HG03045 (cell line): ENCODE results near the gene CCN6.
"Not testable (repeated sequence)": the region's sequence is repeated elsewhere in the genome, so short reads cannot be mapped to it uniquely, and the experiment has no call there.

Source experiments
- ATAC-seq: cut with Tn5 transposase; IDR thresholded peaks from one replicate; pipeline ENCODE4 v1.9.1; 2021; ENCODE audit warnings: mild to moderate bottlenecking, moderate library complexity; ENCODE audit not compliant: unreplicated experiment

The CCN6 gene

GRCh38 chr6:112049026-112049799 is 4.7 kb upstream of the CCN6 start:
- ATAC-seq = no peak

DNA sequence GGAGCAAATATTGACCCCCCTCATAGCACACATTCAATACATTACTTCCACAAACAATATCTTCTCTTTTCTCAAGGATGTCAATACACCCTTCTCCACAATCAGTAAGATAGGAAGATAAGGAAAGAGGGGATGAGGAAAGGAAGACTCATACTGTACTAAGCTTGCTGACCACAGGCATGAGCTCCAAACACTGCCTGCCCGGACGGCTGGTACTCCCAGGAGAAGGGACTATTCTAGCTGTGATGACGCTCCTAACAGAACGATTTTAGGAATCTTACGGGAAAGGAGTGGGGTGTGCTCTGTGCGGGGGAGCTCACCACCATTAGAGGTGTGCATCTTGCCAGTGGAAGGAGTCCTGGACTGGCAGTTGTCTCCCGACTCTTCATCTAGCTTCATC is 3.9 kb upstream of the CCN6 start:
- ATAC-seq = no peak

DNA sequence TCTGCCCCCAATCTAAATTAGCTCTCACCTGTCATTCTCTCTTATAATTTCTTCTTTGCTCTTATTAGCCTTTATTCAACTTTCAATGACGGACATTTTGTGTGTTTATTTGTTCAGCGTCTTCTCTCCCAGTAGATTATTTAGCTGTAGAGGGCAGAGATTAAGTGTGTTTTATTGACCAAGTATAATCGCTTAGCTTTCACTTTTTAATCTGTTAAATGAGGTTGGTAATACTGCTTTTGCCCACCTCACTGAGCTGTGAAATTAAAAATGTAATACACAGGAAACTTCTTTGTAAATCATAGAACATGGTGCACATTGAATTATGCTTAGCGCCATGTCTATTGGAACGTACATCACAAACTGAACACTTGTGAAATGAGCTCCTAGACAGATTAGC is 3.5 kb upstream of the CCN6 start:
- ATAC-seq = no peak

DNA sequence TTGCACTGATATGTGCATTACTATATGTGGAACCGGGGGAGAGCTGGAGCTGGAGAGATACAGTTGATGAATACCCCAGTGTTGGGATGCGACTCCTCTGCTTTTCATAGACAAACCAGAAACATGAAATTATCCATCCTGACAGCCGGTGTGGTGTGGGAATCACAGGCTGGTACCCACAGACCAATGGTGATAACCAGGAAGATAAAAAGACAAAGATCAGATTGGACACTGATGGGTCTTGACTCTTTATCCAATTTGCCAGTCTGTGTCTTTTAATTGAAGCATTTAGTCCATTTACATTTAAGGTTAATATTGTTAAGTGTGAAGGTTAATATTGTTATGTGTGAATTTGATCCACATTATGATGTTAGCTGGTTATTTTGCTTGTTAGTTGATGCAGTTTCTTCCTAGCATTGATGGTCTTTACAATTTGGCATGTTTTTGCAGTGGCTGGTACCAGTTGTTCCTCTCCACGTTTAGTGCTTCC is 2.6 kb upstream of the CCN6 start:
- not testable (repeated sequence) for ATAC-seq

GRCh38 chr6:112054555-112055190 is 769 bp downstream of the CCN6 start:
- no peak for ATAC-seq

- no peak for ATAC-seq
These were observed 4.5 kb downstream of the CCN6 start for GRCh38 chr6:112058243-112059032.

DNA sequence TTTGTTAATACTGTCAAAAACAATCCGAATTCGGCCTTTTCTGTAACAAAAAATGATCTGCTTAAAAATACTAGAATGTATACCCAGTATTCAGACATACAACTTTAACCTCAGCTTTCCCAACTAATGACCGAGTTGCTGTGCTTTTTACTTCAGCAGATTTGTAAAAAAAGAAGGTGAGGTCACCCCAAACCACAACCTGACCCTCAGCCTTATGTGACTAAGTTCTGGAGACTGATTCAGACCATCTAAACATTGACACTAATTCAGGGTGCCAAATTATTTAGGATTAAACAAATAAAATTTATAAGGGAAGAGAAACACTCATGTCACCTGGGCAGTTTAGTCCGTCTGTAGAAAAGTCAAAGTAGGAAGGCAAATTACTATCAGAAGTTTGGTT is 7.7 kb downstream of the CCN6 start:
- no peak for ATAC-seq

DNA sequence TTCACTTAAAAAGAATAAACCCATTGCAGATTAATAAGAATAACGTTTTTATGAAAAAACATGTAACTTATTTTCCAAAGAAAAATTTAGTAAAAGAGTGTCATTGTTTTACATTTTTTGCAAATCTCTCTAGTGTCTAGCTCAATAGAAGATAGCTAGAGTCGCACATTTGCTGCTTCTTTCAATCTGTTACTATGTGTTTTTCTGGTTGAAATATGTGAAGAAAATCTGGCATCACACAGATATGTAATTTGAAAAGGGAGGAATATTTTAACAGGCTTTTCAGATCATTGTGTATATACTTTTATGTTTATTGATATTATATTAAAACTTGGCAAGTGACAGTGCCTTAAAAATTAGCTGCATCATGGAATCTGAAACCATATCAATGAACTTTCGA is 9.1 kb downstream of the CCN6 start:
- ATAC-seq = no peak

DNA sequence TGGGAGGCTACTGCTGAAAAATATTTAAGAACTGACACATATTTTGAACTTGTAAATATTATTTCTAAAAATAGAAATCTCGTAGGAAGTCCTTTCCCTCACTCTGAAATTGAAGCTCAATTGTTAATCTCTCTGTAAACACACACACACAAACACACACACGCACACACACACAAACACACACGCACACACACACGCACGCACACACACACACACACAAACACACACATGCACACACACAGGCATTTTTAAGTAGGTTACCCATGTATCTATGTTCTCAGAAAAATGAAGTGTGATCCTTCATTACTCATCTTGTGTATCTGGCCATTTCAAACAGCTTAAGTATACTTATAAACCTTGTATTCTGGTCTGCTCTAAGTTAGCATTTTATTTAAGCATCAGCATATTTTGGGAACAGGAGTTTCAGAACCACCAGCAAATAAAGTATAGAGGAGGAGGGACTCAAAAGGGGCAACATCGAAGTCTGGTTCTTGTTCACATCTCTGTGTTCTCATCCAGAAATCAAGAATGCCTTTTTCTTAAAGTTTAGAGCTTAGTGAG is 11.6 kb downstream of the CCN6 start:
- ATAC-seq = no peak

GRCh38 chr6:112066606-112067005 is 12.7 kb downstream of the CCN6 start:
- no peak for ATAC-seq

DNA sequence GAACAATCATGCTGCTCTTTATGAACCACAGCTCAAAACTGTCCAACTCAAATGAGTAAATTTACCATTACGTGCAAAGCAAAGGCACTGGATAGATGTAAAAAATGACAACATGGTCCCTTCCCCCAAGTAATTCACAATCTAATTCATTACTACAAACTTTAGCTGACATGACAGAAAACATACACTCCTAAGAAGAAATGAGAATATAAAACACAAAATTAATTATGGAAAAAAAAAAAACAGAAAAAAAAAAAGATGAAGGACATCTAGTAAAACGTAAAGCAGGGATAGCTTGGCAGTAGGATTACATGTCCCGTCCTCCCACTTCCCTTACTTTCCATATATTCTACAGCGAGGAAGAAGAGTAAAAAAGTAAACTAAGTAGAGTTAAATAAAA is 27.7 kb downstream of the CCN6 start:
- ATAC-seq = no peak

GRCh38 chr6:112085286-112086065 is 31.6 kb downstream of the CCN6 start:
- no peak for ATAC-seq

- peak; percentile 24 for ATAC-seq
These were observed 32.8 kb downstream of the CCN6 start for GRCh38 chr6:112086744-112087135.

GRCh38 chr6:112087136-112087911 is 33.4 kb downstream of the CCN6 start, which contains the start of the genes FAM229B and TUBE1:
FAM229B (plus strand) TSS chr6:112087591; CDS start chr6:112099284, 11,693 bp downstream.
TUBE1 (minus strand) TSS chr6:112087482; CDS start chr6:112087434, 48 bp downstream.
- peak; percentile 98 for ATAC-seq

- ATAC-seq = no peak
These were observed 34.0 kb downstream of the CCN6 start for GRCh38 chr6:112087916-112088315.

DNA sequence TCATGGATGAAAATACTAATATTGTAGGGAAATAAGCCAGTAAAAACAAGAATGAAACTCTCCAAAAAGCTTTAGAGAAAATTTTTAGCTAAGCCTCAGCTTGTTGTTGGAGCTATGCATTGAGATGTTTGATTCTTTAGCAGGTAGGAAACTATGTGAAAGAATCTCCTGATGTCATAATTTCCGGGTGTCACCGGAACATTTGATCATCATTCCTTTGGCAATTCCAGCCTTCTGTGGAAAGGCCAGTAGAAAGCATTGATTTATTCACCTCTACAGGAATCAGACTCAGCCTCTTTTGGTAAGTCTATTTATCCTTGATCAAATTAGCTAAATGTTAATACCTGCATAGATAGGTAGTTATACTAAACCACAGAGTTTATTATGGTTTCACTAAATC is 43.0 kb downstream of the CCN6 start:
- no peak for ATAC-seq

GRCh38 chr6:112100561-112100960 is 46.7 kb downstream of the CCN6 start:
- no peak for ATAC-seq

DNA sequence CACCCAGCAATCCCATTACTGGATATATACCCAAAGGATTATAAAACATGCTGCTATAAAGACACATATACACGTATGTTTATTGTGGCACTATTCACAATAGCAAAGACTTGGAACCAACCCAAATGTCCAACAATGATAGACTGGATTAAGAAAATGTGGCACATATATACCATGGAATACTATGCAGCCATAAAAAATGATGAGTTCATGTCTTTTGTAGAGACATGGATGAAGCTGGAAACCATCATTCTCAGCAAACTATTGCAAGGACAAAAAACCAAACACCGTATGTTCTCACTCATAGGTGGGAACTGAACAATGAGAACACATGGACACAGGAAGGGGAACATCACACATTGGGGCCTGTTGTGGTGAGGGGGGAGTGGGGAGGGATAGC is 52.1 kb downstream of the CCN6 start:
- not testable (repeated sequence) for ATAC-seq

DNA sequence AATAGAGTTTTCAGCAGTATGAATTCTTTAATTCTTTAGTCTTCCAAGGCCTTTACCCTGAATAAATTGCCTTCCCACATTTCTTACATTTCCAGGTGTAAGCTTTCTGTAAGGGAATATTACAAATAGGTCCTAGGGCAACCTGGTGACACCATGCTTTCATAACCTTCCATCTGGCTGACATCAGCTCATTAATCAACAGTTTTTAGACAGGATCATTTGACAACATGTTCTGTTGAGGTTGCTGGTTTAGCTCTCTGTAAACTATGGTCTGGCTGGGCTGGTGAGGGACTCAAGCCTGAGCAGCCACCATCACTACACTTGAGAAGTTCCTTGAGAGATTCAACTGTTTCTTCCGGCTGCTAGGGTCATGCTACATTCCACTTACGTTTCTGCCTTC is 52.7 kb downstream of the CCN6 start:
- ATAC-seq = no peak

DNA sequence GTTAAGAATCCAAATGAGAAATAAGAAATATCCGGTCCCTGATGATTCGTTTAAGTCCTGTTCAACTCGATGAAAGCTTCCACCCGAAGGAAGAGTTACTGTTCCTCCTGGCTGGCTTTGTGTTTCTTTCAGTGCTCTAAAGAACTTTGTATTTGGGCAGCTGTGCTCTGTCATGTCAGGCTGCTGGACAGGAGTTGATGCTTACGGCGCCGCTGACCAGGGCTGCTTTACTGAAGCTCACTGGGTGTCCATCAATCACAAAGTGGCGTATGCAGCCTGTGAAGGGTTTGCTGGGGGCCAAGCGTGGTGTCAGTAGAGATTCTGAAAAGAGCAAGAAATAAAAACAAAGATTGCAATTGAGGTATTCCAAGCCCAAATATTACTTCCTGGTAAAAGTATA is 55.4 kb downstream of the CCN6 start:
- no peak for ATAC-seq
